GM18873 (cell line): ENCODE results near the gene B3GALNT2.
"Not testable (repeated sequence)": the region's sequence is repeated elsewhere in the genome, so short reads cannot be mapped to it uniquely, and the experiment has no call there.

Experiments
- ATAC-seq: cut with Tn5 transposase; IDR thresholded peaks from one replicate; pipeline ENCODE4 v1.9.1; 2021; ENCODE audit warnings: mild to moderate bottlenecking, moderate library complexity, moderate number of reproducible peaks; ENCODE audit not compliant: unreplicated experiment, low FRiP score

B3GALNT2 gene

DNA sequence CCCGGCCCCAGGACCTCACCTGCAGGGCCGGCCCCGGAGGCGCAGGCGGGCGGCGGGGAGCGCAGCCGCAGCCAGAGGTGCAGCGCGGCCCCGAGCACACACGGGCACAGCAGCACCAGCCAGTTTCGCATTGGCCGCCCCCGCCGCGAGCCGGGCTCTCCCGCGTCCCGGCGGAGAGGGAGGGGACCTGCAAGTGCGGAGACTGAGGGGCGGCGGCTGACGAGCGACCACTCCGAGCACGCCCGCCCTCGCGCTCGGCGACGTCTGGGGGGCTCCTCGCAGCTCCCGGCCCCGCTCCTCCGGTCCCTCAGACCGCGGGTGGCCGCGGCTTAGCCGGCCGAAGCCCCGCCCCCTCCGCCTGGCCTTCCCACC, at the start of gene B3GALNT2:
TSS of gene B3GALNT2 (minus strand) at position 331 of the 372 bp plus-strand sequence. CDS start at position 131, 200 bp downstream.
- ATAC-seq: peak; percentile 27

DNA sequence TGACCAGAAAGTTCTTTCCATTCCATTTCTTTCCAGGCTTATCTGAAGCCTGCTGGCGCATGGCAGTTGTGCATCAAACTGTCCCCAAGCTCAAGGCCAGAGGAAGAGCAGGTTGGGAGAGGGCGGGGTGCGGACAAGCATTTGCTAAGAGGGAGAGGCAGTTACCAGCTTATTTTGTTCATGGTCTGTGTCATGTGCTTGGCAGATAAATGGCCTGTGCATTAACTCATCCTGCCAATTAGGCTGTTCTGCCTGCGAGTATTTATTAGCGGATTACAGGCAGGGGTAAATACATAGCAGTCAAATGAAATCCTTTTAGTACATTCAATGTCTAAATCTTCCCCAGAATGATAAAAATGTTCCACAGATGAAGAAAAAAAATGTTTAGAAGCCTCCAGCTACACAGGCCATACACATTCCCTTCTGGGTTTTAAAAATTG, 48.9 kb upstream of the B3GALNT2 start:
- ATAC-seq: no peak

DNA sequence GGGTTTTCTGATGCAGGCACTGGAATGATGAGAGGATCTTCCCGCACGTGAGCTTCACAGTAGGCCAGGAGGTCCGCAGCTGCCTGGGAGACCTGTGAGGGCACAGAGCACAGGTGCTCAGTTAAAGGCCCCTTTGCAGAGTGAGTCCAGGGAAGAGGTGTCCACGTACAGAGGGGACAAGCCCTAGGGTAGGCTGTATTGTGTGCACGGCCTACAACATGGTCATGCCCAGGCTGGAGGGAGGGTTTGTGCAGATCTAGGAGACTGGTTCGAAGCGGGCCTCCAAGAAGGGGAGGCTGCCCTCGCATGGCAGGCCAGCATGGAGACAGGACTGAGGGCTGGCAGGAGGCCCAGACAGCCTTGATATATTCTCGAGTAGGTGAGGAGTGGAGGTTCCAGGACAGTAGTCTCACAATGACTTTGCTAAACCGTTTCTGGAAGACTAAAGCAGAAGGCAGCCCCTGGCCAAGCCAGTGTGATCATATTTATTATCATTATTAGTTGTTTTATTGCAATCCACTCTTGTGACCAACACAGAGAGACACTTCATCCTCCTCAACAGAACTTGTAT, 48.0 kb upstream of the B3GALNT2 start:
- ATAC-seq: no peak

DNA sequence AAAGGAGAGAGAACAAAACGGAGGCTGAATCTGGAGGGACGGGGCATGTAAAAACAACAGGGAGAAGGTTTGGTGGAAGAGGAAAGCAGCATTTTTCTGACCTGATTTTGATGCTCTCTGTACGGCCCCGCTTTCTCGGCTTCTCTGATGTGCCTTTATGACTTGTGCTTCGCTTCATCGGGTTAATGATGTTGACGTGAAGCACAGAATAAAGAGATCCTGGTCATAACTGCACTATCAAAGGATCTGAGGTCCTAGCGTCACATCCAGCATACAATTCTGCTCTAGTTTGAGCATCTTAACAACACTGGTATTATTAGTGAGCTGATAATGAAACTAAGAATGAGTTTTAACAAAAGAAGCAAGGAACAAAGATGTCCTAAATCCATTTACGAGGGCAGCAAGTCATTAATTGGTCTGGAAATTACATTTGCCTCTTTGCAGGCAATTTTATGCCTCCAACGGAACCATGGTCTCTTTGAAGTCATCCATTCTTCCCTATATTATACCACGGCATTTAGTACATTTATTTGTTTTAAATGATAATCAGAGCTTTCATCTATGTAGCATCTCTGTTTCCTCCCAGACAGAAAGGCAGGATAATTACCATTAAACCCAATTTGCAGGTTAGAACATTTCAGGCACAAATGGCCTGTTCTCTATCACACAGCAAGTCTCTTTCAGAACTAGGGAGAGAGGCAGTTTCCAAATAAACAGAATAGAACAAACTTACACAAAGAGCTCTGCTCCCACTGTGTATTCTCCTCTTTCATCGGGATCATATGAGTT, 45.3 kb upstream of the B3GALNT2 start:
- no peak for ATAC-seq

DNA sequence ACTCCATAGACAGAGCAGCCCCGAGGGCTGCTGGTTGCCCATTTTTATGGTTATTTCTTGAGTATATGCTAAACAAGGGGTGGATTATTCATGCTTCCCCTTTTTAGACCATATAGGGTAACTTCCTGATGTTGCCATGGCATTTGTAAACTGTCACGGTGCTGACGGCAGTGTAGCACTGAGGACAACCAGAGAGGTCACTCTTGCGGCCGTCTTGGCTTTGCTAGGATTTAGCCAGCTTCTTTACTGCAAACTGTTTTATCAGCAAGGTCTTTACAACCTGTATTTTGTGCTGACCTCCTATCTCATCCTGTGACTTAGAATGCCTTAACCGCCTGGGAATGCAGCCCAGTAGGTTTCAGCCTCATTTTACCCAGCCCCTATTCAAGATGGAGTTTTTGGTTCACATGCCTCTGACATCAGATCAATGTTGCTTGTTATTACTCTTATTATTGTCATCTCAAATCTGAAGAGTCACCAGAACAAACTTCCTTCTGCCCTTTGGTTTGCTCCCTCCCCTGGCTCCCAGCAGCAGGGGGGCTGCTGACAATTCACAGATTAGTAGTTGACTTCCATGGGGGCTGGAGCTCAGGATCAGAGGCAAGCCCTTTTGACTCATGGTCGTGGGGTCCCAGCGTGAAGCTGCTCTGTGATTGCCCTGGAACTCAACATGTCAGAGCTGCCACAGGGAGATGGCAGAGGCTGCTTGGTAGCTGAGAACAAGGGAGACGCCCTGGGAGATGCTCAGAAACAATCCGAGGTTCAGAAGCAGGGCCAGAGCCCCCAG, 42.3 kb upstream of the B3GALNT2 start:
- not testable (repeated sequence) for ATAC-seq

DNA sequence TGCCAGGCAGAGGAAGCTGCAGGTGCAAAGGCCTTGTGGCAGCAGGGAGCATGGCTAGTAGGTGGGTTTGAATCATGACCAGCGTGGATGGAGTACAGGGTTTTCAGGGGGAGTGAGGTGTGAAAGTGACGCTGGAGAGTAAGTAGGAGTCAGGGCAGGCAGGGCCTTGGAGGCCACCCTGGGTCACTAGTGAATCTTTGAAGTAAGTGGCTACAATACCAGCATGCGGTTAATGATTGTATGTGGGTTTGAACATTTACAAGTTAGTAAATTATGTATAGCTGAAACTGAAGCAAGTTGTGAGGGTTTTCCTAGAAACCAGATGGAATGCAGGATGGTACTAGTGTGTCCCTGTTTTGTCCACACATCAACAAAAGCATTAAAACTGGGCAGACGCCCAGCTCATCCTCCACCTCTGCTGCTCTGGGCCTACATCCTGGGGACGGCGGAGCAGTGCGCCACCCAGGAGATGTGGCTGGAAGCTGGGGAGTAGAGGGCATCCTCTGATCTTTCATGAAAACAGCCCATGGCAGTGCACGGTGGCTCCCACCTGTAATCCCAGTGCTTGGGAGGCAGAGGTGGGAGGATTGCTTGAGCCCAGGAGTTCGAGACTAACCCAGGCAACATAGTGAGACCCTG, 41.2 kb upstream of the B3GALNT2 start:
- ATAC-seq: no peak

DNA sequence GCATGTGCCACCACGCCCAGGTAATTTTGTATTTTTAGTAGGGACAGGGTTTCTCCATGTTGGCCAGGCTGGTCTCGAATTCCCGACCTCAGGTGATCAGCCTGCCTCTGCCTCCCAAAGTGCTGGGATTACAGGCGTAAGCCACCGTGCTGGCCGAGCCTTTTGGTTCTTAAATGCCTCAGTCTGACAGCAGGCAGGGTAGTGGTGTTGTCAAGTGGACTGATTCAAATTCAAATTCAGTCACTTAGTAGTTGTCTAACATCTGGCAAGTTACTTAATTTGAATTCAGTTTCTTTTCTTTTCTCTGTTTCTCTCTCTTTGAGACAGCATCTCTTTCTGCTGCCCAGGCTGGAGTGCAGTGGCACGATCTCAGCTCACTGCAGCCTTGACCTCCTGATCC, 38.6 kb upstream of the B3GALNT2 start:
- not testable (repeated sequence) for ATAC-seq

DNA sequence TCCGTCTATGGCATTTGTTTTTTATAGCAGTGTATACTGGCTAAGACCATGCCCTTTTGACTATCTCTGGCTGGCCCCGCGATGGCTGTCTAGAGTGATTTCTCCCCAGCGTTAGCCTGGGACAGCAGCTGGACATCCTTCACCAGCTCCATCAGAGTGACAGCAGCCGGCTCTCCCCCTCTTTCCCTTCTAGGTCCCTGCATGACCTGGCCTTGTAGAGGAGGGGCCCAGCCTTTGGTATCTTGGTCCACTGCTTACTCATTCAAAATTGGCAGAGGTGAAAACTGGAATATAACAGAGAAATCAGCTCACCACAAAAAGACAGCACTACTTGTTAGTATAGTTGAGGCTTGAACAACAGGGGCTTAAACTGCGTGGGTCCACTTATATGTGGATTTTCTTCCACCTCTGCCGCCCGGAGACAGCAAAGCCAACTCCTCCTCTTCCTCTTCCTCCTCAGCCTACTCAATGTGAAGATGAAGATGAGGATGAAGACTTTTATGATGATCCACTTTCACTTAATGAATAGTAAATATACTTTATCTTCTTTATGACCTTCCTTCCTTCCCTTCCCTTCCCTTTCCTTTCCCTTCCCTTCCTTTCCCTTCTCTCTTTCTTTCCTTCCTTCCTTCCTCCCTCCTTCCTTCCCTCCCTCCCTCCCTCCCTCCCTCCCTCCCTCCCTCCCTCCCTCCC, 29.4 kb upstream of the B3GALNT2 start:
- no peak for ATAC-seq

DNA sequence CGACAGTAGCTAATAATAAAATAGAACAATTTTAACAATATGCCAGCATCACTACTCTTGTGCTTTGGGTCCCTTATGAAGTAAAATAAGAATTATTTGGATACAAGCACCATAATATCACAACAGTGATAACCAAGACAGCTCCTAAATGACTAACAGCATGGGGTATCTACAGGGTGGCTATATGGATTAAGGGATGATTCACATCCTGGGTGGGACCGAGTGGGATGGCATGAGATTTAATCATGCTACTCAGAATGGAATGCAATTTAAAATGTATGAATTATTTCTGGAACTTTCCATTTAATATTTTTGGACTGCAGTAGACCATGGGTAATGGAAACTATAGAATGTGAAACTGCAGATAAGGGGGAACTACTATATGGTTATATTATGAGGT, 28.1 kb upstream of the B3GALNT2 start:
- ATAC-seq: no peak

DNA sequence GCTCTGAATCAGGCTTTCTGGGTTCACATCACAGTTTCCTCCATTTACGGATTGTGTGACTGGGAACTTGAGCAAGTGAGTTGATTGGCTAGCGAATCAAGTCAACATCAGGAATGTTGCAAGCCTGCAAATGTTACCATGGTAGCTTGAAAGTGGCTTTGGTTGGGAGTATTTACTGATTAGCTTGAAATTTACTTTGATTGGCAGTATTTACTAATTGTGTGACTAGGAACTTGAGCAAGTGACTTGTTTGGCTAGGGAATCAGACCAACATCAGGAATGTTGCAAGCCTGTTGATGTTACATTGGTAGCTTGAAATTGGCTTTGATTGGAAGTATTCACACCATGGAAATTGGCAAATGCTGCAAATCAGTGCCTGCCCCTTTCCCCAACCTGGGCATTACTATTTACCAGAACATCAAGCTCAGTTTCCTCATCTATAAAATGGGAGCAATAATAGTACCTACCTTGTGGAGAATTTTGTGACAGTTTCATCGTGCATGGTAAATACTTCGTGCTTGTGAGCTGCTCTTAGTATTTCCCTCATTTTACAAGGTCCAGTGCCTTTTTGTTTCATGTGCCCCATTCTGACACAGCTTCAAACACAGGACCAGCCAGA, 23.1 kb upstream of the B3GALNT2 start:
- ATAC-seq: no peak

DNA sequence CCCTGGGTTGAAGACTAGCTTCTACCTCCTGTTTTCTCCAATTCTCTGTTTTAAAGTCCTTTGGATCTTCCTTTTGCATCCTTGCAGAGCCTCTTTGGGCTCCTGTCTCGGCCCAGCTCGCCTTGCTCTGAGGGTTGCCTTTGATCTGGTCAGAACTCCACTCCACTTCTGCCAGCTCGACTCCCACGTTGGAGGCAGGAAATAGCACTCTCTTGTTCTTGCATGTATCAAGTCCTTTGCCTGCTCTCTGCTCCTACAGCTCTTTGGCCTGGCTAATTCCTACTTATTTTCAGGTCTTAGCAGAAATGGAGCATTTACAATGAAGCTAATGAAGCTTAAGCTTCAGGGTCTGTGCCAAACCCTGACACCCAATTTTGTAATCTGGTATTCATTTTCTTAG, 21.1 kb upstream of the B3GALNT2 start:
- ATAC-seq: no peak

DNA sequence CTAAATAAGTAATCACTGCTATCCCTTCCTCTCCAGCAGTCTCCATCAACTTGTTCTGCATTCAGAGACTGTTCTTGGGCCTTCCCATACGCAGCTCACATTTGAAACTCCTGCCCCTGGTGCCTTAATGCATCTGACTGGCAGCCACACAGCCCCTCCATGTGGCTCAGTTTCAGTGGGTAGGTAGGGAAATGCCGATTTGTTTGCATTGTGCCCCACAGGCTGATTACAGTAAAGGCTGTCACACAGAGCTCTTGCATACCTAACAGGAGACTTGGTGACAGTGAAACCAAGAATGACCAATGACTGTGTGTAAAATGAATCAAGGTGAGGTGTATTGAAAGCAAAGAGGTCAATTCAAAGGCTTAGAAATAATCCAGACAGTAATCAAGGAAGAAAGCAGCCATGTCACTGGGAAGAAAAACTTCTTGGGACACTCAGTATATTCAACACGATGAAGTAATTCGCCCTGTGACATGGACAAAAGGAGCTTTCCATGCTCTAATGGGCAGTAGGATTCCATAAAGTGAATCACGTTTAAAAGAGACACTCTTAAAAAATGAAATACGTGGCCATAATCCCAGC, 12.7 kb upstream of the B3GALNT2 start:
- ATAC-seq: peak; percentile 62

DNA sequence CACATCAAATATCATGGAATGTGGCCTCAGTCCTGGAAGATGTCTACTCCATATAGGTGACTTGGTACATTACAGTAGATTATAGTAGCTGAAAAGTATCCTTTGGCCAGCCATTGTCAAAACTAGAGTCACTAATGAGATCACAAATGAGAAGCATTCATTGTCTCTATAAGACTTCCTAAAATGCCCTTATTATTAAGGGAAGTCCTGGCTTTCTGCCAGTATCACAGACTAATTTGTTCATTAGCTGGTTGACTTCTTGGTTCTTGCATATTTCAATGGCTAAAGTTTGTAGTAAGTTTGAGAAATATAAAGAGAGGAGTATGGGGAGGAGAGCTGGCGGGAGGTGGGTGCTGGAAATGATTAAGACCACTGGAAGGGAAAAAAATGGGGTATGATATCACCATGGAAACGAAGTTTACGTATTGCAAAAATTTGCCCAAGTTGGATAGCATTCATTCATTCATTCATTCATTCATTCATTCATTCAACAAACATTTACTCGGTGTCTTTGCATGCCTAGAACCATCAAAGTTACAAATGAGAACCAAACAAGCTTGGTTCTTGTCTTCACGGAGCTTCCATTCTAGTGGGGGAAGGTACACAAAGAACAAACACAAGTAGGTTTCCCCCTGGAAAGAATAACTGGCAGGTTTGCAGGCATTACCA, 11.7 kb upstream of the B3GALNT2 start:
- ATAC-seq: no peak

DNA sequence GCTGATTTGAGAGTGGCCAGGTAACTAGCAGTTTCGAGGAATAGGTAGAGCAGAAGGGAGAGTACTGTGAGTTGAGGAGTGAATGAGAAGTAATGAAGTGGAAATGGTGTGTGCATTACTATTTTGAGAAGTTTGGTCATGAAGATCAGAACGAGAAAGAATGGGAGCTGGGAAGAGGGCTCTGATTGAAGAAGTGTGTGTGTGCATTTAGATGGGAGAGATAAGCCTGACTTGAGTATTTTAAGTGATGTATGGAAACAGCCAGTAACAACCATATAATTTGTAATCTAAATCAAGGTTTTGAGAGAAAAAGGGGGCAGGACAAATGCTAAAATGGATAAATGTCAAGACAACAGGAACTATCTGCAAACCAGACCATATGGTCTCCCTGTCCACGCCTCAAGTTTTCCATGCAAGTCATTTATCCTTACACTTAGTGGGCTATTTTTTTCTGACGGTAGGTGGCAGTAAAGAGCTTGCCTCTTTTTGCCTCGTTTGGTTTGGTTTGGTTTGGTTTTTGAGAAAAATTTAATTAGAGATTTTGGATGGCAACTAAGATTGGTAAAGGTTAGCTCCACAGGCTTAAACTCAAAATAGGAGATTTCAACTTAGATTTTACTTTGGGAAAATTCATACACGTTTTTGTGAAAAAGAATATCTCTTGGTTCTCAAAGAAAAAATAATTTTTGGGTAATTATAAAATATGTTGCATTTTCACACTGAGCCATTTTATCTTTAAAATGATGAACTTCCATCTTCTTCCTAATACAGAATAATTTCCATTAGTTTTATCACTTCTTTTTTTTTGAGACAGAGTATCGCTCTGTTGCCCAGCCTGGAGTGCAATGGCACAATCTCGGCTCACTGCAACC, 9.5 kb upstream of the B3GALNT2 start:
- no peak for ATAC-seq

DNA sequence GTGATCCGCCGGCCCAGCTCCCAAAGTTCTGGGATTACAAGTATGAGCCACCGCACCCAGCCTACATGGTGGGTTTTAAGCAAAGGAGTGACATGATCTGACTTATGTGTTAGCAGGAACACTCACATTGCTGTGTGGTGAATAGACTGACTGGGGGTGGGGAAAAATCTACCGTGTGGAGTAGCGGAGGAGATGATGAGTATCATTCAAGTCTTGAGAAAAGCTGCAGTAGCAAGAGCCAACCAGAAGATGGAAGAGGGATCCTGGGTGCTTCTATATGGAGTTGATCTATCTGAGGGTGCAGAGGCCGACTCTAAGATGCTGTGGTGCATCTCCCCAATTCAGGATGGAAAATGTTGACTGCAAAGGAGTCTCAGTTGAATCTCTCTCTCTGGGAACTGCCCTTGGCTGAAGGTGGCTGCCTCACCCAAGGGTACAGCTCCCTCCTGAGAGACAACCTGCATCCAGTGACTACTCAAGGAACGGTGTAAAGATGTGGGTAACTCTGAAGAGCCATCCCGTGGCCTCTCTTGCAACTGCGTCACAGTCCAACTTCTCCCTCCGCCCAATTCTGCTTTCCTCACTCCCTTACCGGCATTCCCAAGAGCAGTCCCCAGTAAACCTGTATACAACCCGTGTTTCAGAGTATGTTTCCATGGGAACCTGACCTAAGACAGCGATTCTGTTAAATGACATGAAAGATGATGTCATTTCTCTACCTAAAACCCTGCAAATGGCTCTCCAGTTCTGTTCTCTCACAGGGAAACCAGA, 7.4 kb upstream of the B3GALNT2 start:
- no peak for ATAC-seq

DNA sequence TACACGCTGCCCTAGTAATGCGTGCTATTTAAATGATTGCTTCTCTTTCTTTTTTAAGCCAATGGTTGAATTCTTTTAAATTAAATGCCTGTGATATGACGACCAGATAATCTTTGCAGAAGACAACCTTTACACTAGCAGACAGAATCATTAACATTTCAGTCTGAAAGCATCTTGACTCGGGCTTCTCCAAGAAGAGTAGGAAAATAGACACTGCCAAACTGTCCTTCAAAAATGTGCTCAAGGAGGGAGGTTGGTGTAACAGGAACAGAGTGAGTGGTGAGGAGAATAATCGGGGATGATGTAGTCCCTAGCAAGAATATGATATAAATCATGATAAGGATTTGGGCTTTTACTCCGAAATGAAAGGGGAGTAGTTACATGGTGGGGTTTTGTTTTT, 6.6 kb upstream of the B3GALNT2 start:
- ATAC-seq: no peak

DNA sequence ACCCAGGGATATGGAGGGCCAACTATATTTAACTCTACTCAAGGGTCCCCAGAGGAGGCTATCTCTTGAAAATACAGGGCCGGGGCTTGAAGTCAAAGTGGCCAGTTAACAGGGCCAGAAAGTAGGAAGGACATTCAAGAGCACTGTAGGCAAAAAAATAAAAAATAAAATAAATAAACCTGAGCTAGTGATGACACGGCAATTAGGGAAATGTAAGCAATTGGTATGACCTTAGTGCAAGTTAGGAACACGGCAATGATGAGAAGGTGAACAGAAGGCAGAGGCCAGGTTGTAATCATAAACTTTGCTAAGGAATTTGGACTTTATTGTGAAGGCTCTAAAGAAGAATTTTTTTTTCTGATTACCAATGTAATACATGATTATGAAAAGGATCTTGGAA, 3.4 kb upstream of the B3GALNT2 start:
- ATAC-seq: no peak
